H1 (cell line): ENCODE data around the gene ANKRD29.

Experiments
- CHD1 ChIP-seq: IDR thresholded peaks from 2 replicates; pipeline ENCODE4 v1.6.1; 2012; ENCODE audit warnings: low read depth, low read length, improper control_type of control experiment
- EZH2 ChIP-seq: fragments of 200-600 bp; sonication (generic); IDR thresholded peaks from 2 replicates; pipeline ENCODE4 v1.7.1; 2012; ENCODE audit warnings: low read depth, mild to moderate bottlenecking, moderate library complexity, low read length, inconsistent platforms; ENCODE audit not compliant: severe bottlenecking
- POLR2A ChIP-seq, 2 experiments: IDR thresholded peaks; 1 replicate in 1 of 2; 2 replicates in 1 of 2; pipeline ENCODE4 v1.6.1; 2011; ENCODE audit warnings: low read depth in 2 of 2, low read length in 2 of 2, mild to moderate bottlenecking in 2 of 2; ENCODE audit errors: control extremely low read depth in 1 of 2
- RAD21 ChIP-seq, 2 experiments: IDR thresholded peaks in 1 of 2; conservative IDR thresholded peaks in 1 of 2; 2 replicates each; pipeline ENCODE4 v1.6.1; 2011; ENCODE audit warnings: low read depth in 2 of 2, low read length in 2 of 2, improper control_type of control experiment in 1 of 2, inconsistent platforms in 1 of 2, mild to moderate bottlenecking in 1 of 2, moderate library complexity in 1 of 2
- RNF2 ChIP-seq: fragments of 200-900, 300-1000 bp; sonication (generic); IDR thresholded peaks from 2 replicates; pipeline ENCODE4 v1.7.1; 2016; ENCODE audit warnings: borderline replicate concordance, low read depth, mild to moderate bottlenecking, antibody characterized with exemption, low read length; ENCODE audit not compliant: poor library complexity, severe bottlenecking; ENCODE audit errors: missing control alignments
- TF ChIP-seq, protein P1 (sequence below), 3 experiments: IDR thresholded peaks; 1 replicate in 2 of 3; 2 replicates in 1 of 3; pipeline versions ENCODE4 v1.5.1 to v1.6.1; 2011; ENCODE audit warnings: low read length in 3 of 3, mild to moderate bottlenecking in 3 of 3, inconsistent platforms in 2 of 3, low read depth in 1 of 3, moderate library complexity in 1 of 3; ENCODE audit not compliant: insufficient read depth in 1 of 3; ENCODE audit errors: control extremely low read depth in 1 of 3

GRCh38 chr18:23682472-23682871 lies 19.8 kb upstream of the ANKRD29 start:
- no peak for TF ChIP-seq CHD1
- TF ChIP-seq POLR2A (IDR thresholded peaks at IDR 0.05; ENCODE audit: control extremely low read depth in 1 of 2, low read depth in 2 of 2, low read length in 2 of 2) = no peak
- no peak for TF ChIP-seq RAD21 (IDR thresholded peaks at IDR 0.05 in 1 of 2, conservative IDR thresholded peaks at IDR 0.05 in 1 of 2; ENCODE audit: low read depth in 2 of 2, low read length in 2 of 2)
- TF ChIP-seq, protein P1, sequence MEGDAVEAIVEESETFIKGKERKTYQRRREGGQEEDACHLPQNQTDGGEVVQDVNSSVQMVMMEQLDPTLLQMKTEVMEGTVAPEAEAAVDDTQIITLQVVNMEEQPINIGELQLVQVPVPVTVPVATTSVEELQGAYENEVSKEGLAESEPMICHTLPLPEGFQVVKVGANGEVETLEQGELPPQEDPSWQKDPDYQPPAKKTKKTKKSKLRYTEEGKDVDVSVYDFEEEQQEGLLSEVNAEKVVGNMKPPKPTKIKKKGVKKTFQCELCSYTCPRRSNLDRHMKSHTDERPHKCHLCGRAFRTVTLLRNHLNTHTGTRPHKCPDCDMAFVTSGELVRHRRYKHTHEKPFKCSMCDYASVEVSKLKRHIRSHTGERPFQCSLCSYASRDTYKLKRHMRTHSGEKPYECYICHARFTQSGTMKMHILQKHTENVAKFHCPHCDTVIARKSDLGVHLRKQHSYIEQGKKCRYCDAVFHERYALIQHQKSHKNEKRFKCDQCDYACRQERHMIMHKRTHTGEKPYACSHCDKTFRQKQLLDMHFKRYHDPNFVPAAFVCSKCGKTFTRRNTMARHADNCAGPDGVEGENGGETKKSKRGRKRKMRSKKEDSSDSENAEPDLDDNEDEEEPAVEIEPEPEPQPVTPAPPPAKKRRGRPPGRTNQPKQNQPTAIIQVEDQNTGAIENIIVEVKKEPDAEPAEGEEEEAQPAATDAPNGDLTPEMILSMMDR (IDR thresholded peaks at IDR 0.05; ENCODE audit: control extremely low read depth in 1 of 3, insufficient read depth in 1 of 3, low read depth in 1 of 3, low read length in 3 of 3) = no peak
- no peak for TF ChIP-seq EZH2
- TF ChIP-seq RNF2 = no peak
